WERI-Rb-1 (cell line): Measurements from ENCODE around the gene PLEKHA6.
"Not testable (repeated sequence)": the region's sequence is repeated elsewhere in the genome, so short reads cannot be mapped to it uniquely, and the experiment has no call there.

Experiments used
- DNase-seq: peaks from one replicate; pipeline ENCODE4 v3.0.0-alpha.2; 2020
- H3K27ac ChIP-seq: fragments of 250-450 bp; sonication (Bioruptor Pico); 2 replicates; pipeline ENCODE4 v1.5.1; 2020; ENCODE audit warnings: mild to moderate bottlenecking, moderate library complexity
- H3K27me3 ChIP-seq: fragments of 250-450 bp; sonication (Bioruptor Pico); 2 replicates; pipeline ENCODE4 v1.5.1; 2021; ENCODE audit warnings: mild to moderate bottlenecking, low read depth, moderate library complexity; ENCODE audit not compliant: insufficient read depth, severe bottlenecking
- H3K36me3 ChIP-seq: fragments of 250-450 bp; sonication (Bioruptor Pico); 2 replicates; pipeline ENCODE4 v1.5.1; 2020; ENCODE audit warnings: mild to moderate bottlenecking, moderate library complexity
- H3K4me3 ChIP-seq: 2 replicates; pipeline ENCODE4 v1.5.1; 2011; ENCODE audit warnings: low read depth, mild to moderate bottlenecking, control low read depth, low read length
- H3K9me3 ChIP-seq: fragments of 250-450 bp; sonication (Bioruptor Pico); 2 replicates; pipeline ENCODE4 v1.5.1; 2021; ENCODE audit warnings: mild to moderate bottlenecking, moderate library complexity; ENCODE audit not compliant: severe bottlenecking
- TF ChIP-seq, protein P1 (sequence below): IDR thresholded peaks from 2 replicates; pipeline ENCODE4 v1.5.1; 2011; ENCODE audit warnings: low read depth, mild to moderate bottlenecking, control low read depth, inconsistent platforms, low read length

PLEKHA6 gene

DNA sequence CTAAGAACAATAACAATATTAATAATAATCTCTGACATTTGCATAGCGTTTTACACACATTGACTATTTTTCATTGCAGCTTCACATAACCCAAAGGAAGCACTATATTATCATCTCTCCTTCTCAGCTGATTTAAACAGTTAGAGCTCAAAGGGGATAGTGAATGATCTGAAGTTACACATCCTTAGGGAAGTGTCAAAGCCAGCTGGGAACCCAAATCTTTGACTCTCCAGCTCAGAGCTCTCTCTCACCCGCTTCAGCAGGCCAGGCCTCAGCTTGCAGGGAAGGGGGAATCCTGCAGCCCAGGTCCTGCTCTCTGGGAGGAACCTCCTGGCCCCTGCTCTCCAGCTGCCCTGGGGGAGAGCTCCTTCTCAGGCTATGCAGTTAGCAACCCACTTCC is 26.3 kb downstream of the PLEKHA6 start:
- no peak for DNase-seq
- peaks cover 2% of the 10 kb centered on the region for H3K9me3 ChIP-seq
- TF ChIP-seq, protein P1, sequence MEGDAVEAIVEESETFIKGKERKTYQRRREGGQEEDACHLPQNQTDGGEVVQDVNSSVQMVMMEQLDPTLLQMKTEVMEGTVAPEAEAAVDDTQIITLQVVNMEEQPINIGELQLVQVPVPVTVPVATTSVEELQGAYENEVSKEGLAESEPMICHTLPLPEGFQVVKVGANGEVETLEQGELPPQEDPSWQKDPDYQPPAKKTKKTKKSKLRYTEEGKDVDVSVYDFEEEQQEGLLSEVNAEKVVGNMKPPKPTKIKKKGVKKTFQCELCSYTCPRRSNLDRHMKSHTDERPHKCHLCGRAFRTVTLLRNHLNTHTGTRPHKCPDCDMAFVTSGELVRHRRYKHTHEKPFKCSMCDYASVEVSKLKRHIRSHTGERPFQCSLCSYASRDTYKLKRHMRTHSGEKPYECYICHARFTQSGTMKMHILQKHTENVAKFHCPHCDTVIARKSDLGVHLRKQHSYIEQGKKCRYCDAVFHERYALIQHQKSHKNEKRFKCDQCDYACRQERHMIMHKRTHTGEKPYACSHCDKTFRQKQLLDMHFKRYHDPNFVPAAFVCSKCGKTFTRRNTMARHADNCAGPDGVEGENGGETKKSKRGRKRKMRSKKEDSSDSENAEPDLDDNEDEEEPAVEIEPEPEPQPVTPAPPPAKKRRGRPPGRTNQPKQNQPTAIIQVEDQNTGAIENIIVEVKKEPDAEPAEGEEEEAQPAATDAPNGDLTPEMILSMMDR: no peak
- H3K27me3 ChIP-seq: no peaks in the 10 kb centered on the region
- H3K27ac ChIP-seq: no peak overlapping the region
- H3K36me3 ChIP-seq: no peaks in the 10 kb centered on the region
- H3K4me3 ChIP-seq: no peak overlapping the region

GRCh38 chr1:204331847-204332487 is 27.8 kb downstream of the PLEKHA6 start:
- Histone ChIP-seq H3K27me3 (no peaks in the 10 kb centered on the region), H3K27ac (no peak overlapping the region), H3K36me3 (no peaks in the 10 kb centered on the region), H3K9me3 (peaks cover 2% of the 10 kb centered on the region), H3K4me3 (no peak overlapping the region)
- TF ChIP-seq, protein P1: no peak
- DNase-seq: no peak

DNA sequence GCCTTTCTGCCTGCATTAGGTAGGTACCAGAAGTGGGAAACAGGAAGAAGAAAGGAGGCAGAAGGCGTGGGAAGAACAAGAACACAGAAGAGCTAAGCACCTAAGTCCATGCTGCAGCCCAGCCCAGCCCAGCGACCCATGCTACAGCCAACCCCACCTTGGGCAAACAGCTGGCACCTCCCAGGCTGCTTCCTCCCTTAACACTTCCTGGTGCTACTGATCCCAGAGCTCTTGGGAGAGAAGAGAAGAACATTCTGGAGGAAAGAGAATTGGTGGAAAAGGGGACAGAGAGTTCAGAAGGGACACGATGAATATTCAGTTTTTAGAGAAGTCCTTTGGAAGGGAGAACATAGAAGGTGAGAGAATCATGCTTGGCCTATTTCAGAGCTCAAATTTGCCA is 28.5 kb downstream of the PLEKHA6 start:
- no peaks in the 10 kb centered on the region for H3K27me3 ChIP-seq
- H3K36me3 ChIP-seq: no peaks in the 10 kb centered on the region
- no peak for DNase-seq
- TF ChIP-seq, protein P1: no peak
- no peak overlapping the region for H3K4me3 ChIP-seq
- no peak overlapping the region for H3K27ac ChIP-seq
- peaks cover 2% of the 10 kb centered on the region for H3K9me3 ChIP-seq

GRCh38 chr1:204327870-204328269 is 31.9 kb downstream of the PLEKHA6 start:
- DNase-seq, H3K27ac ChIP-seq, H3K9me3 ChIP-seq: not testable (repeated sequence)

GRCh38 chr1:204327359-204327758 is 32.4 kb downstream of the PLEKHA6 start:
- Histone ChIP-seq H3K9me3 (peaks cover 5% of the 10 kb centered on the region), H3K36me3 (no peaks in the 10 kb centered on the region), H3K4me3 (no peak overlapping the region), H3K27ac (no peak overlapping the region; the same call in 1 of the 2 replicates), H3K27me3 (no peaks in the 10 kb centered on the region)
- TF ChIP-seq, protein P1: no peak
- no peak for DNase-seq

More at GRCh38 chr1:204327870-204328269, 31.9 kb downstream of the PLEKHA6 start:
- not testable (repeated sequence) for H3K36me3 ChIP-seq, H3K4me3 ChIP-seq, H3K27me3 ChIP-seq

GRCh38 chr1:204326771-204327300 is 32.9 kb downstream of the PLEKHA6 start:
- Histone ChIP-seq H3K27me3 (no peaks in the 10 kb centered on the region), H3K9me3 (peaks cover 5% of the 10 kb centered on the region), H3K4me3 (no peak overlapping the region), H3K36me3 (no peaks in the 10 kb centered on the region), H3K27ac (no peak overlapping the region)
- no peak for DNase-seq
- TF ChIP-seq, protein P1: no peak
